Measurements from ENCODE around the gene SERPING1.

GRCh38 chr11:57634311-57634710 is 36.8 kb downstream of the SERPING1 start:
- TF ChIP-seq CTCF (IDR thresholded peaks at IDR 0.05) (no peak), EZH2 (IDR thresholded peaks at IDR 0.05; ENCODE audit: borderline replicate concordance, insufficient read depth, low read depth, low read length, poor library complexity, severe bottlenecking) (no peak)
